SH-SY5Y (cell line): Measurements from ENCODE around the gene KLHDC3.

ENCODE experiments used
- GATA2 ChIP-seq: IDR thresholded peaks from 2 replicates; pipeline ENCODE4 v1.6.1; 2011; ENCODE audit warnings: mild to moderate bottlenecking, low read depth, low read length
- GATA3 ChIP-seq: IDR thresholded peaks from 2 replicates; pipeline ENCODE4 v1.6.1; 2011; ENCODE audit warnings: low read depth, mild to moderate bottlenecking, low read length, moderate library complexity

GRCh38 chr6:42978487-42978838 lies 35.6 kb upstream of the KLHDC3 start:
- TF ChIP-seq GATA2: no peak
- TF ChIP-seq GATA3: no peak
